ENCODE measurements around the gene NCK2. TPM values are rescaled to one million over a fixed set of nuclear protein-coding genes. Genes with fewer than 3 reads are reported as not detected.

NCK2 gene
- polyA plus RNA-seq, 3 donors: 2.5 to 18.2 (median 7.6) TPM

DNA sequence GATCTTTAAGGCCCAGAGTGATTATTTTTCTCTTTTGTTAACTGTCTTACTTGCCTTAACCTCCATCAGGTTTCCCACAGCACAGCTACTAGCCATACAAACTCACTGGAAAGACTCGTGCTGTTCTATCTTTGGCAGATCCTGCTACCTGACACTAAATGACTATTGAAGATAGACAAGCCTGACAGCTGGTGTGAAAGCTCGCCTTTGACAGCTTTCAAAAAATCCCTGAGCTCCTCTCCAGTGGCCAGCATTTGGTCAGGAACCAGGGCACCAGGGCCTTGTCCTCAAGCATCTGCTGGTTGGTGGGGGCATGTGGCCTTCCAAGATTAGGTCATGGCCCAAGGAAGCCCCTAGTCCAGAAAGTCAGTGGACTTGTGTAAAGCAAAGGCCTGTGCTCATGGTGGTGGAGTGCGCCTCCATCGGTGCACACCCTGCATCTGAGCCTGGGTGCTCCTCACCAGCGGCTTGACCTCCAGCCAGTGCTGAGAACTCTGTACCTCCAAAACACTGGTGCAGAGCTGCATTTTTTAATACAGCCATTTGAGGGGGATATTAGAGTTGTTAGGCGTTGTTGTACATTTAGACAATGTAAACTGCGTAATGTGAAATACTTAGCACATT lies 158.5 kb downstream of the NCK2 start:
- H3K4me3 Mint-ChIP-seq: no peak overlapping the region
- Histone ChIP-seq H3K27me3 (ENCODE audit: control insufficient read depth in 2 of 2, insufficient read depth in 2 of 2, low read length in 2 of 2) (no peaks in the 10 kb centered on the region), H3K9me3 (replicated peaks in 1 of 2; ENCODE audit: control insufficient read depth in 1 of 2, insufficient read depth in 1 of 2, low read length in 2 of 2) (peaks cover 0 to 4% of the 10 kb centered on the region in 2 donors), H2AFZ (ENCODE audit: insufficient read depth, low read depth, low read length, poor library complexity, severe bottlenecking) (no peak overlapping the region), H4K20me1 (ENCODE audit: insufficient read depth, low read length) (no peaks in the 10 kb centered on the region), H3K4me2 (replicated peaks; ENCODE audit: extremely low read depth, low read length, poor library complexity, severe bottlenecking) (no peak overlapping the region), H3K36me3 (replicated peaks in 1 of 2; ENCODE audit: control insufficient read depth in 1 of 2, insufficient read depth in 2 of 2, low read length in 2 of 2) (no peaks in the 10 kb centered on the region), H3K4me3 (replicated peaks in 1 of 3; ENCODE audit: low read depth in 2 of 3, low read length in 3 of 3) (no peak overlapping the region), H3K4me1 (ENCODE audit: control insufficient read depth in 1 of 2, insufficient read depth in 2 of 2, low read length in 2 of 2) (no peaks in the 10 kb centered on the region), H3K79me2 (ENCODE audit: insufficient read depth, low read length) (no peaks in the 10 kb centered on the region), H3K27ac (ENCODE audit: low read depth in 1 of 2, low read length in 2 of 2) (no peak overlapping the region), H3K9ac (ENCODE audit: insufficient read depth, low read length, poor library complexity, severe bottlenecking) (no peak overlapping the region)
- TF ChIP-seq CTCF (IDR thresholded peaks at IDR 0.05): no peak
- H3K36me3 Mint-ChIP-seq: peaks cover 4% of the 10 kb centered on the region in 2 donors
- H3K4me1 Mint-ChIP-seq: no peaks in the 10 kb centered on the region
- WGBS (ENCODE audit: insufficient coverage): 99% methylated on average over 7 of the region's 7 CpGs
- no peak overlapping the region for H3K27ac Mint-ChIP-seq
- no peak for DNase-seq
- H3K9me3 Mint-ChIP-seq: peaks cover 3 to 22% (median 14%) of the 10 kb centered on the region in 7 donors
- no peaks in the 10 kb centered on the region for H3K27me3 Mint-ChIP-seq (ENCODE audit: low read depth in 3 of 3)
- intact Hi-C loops (cut with micrococcal nuclease): no loop called here

- Histone ChIP-seq H3K4me2 (replicated peaks; ENCODE audit: extremely low read depth, low read length, poor library complexity, severe bottlenecking) (no peak overlapping the region), H3K4me1 (ENCODE audit: control insufficient read depth in 1 of 2, insufficient read depth in 2 of 2, low read length in 2 of 2) (no peaks in the 10 kb centered on the region), H3K27me3 (ENCODE audit: control insufficient read depth in 2 of 2, insufficient read depth in 2 of 2, low read length in 2 of 2) (no peaks in the 10 kb centered on the region), H2AFZ (ENCODE audit: insufficient read depth, low read depth, low read length, poor library complexity, severe bottlenecking) (no peak overlapping the region), H3K36me3 (replicated peaks in 1 of 2; ENCODE audit: control insufficient read depth in 1 of 2, insufficient read depth in 2 of 2, low read length in 2 of 2) (no peaks in the 10 kb centered on the region), H3K9me3 (replicated peaks in 1 of 2; ENCODE audit: control insufficient read depth in 1 of 2, insufficient read depth in 1 of 2, low read length in 2 of 2) (peaks cover 0 to 7% of the 10 kb centered on the region in 2 donors), H3K9ac (ENCODE audit: insufficient read depth, low read length, poor library complexity, severe bottlenecking) (no peak overlapping the region), H4K20me1 (ENCODE audit: insufficient read depth, low read length) (no peaks in the 10 kb centered on the region), H3K27ac (ENCODE audit: low read depth in 1 of 2, low read length in 2 of 2) (no peak overlapping the region), H3K79me2 (ENCODE audit: insufficient read depth, low read length) (no peaks in the 10 kb centered on the region), H3K4me3 (replicated peaks in 1 of 3; ENCODE audit: low read depth in 2 of 3, low read length in 3 of 3) (no peak overlapping the region)
- TF ChIP-seq CTCF (IDR thresholded peaks at IDR 0.05): no peak
- intact Hi-C loops (cut with micrococcal nuclease): no loop called here
- peaks cover 1% of the 10 kb centered on the region for H3K4me1 Mint-ChIP-seq
- H3K9me3 Mint-ChIP-seq: peaks cover 0 to 9% (median 7%) of the 10 kb centered on the region in 7 donors
- peaks cover 1 to 4% of the 10 kb centered on the region in 2 donors for H3K36me3 Mint-ChIP-seq
- no peak overlapping the region for H3K27ac Mint-ChIP-seq
- no peak overlapping the region for H3K4me3 Mint-ChIP-seq
- peaks cover 0 to 1% (median 0%) of the 10 kb centered on the region in 3 donors for H3K27me3 Mint-ChIP-seq (ENCODE audit: low read depth in 3 of 3)
- no peak for DNase-seq
- no CpG with 5 or more reads among the region's 2 CpGs for WGBS (ENCODE audit: insufficient coverage)
Measured at GRCh38 chr2:105904938-105905337, 160.2 kb downstream of the NCK2 start.

Data from CD14-positive monocyte (primary cell).